Uterus (tissue), 4 donors: ENCODE results near the gene CNNM3. TPM values are rescaled to one million over a fixed set of nuclear protein-coding genes. Genes with fewer than 3 reads are reported as not detected.

Experiments
- DNase-seq, 2 donors: peaks; one replicate each; pipeline ENCODE4 v3.0.0-alpha.2; 2019 to 2020
- H3K27ac ChIP-seq, 2 donors: fragments of 200-600 bp; sonication (generic); 1 replicate in 1 of 2; 2 replicates in 1 of 2; pipeline ENCODE4 v1.5.1; 2016 to 2018
- H3K27me3 ChIP-seq, 2 donors: fragments of 200-600 bp; sonication (generic); one replicate each; pipeline ENCODE4 v1.5.1; 2018 to 2019; ENCODE audit warnings: control low read depth in 1 of 2
- H3K36me3 ChIP-seq, 2 donors: fragments of 200-600 bp; sonication (generic); one replicate each; pipeline ENCODE4 v1.5.1; 2019; ENCODE audit warnings: control low read depth in 1 of 2
- H3K4me1 ChIP-seq, 2 donors: fragments of 200-600 bp; sonication (generic); one replicate each; pipeline ENCODE4 v1.5.1; 2018 to 2019; ENCODE audit warnings: control low read depth in 1 of 2
- H3K4me3 ChIP-seq, 2 donors: fragments of 200-600 bp; sonication (generic); 1 replicate in 1 of 2; 2 replicates in 1 of 2; pipeline ENCODE4 v1.5.1; 2018 to 2019; ENCODE audit warnings: mild to moderate bottlenecking in 1 of 2
- H3K9me3 ChIP-seq, 2 donors: fragments of 200-600 bp; sonication (generic); one replicate each; pipeline ENCODE4 v1.5.1; 2019; ENCODE audit warnings: control low read depth in 1 of 2
- CTCF ChIP-seq, 4 experiments: fragments of 200-600 bp in 2 of 4; fragments of 450-650 bp in 2 of 4; sonication (generic) in 2 of 4; IDR thresholded peaks; one replicate each; pipeline ENCODE4 v1.5.1; 2016 to 2019; ENCODE audit warnings: antibody characterized with exemption in 4 of 4, mild to moderate bottlenecking in 2 of 4, moderate library complexity in 1 of 4
- POLR2A ChIP-seq, 2 donors: fragments of 450-650 bp; IDR thresholded peaks; one replicate each; pipeline ENCODE4 v1.6.1; 2016; ENCODE audit warnings: antibody characterized with exemption in 2 of 2, mild to moderate bottlenecking in 1 of 2, moderate library complexity in 1 of 2
- intact Hi-C: fragments of 100-400 bp; cut with DNase I; formaldehyde crosslinking; loops from one replicate; pipeline ENCODE4 v1.15.1; 2023; ENCODE audit warnings: low total_unique reads
- total RNA-seq, 4 donors: library from RNA; depleted of rRNA in 3 of 4; stranded (reverse); fragments of >200 nt in 3 of 4; gene quantifications; one replicate each; pipeline versions ENCODE4 v1.1.0 to v1.2.4, GENCODE V29; 2014 to 2023
- donor health status: DM: yes; HTN: yes; CAD: no.

The CNNM3 gene
- total RNA-seq, 4 donors from 2014 or later: 1.5 to 21.1 (median 11.2) TPM

DNA sequence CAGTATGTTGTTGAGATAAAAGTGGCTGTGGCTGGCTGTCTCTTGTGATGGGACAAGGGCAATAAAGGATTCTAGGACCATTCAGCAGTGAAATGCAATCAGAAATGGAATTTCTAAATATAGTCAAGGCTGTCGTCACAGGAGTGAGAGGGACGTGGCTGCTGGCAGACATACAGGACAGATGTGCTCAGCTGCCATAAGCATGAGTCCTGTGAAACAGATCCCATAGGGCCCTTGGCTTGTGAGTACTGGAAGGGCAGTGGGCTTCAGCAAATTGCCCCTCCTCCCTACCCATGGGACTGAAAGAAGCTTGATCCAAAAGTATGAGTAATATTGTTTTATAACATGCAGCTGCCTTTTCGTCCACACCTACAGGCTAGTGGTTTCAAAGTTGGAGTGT is 4.2 kb upstream of the CNNM3 start:
- H3K27me3 ChIP-seq: no peaks in the 10 kb centered on the region
- TF ChIP-seq CTCF (IDR thresholded peaks at IDR 0.05) (no peak), POLR2A (IDR thresholded peaks at IDR 0.05) (no peak)
- intact Hi-C loops: loop anchor here (10.0 kb wide), 1 partner anchor 47 kb away; the partner anchor contains the start of gene CNNM4
- peak; percentile 46 to 51 for DNase-seq
- H3K4me3 ChIP-seq: no peak overlapping the region
- H3K4me1 ChIP-seq: no peaks in the 10 kb centered on the region
- no peaks in the 10 kb centered on the region for H3K36me3 ChIP-seq
- H3K9me3 ChIP-seq: no peaks in the 10 kb centered on the region
- H3K27ac ChIP-seq: no peak overlapping the region

DNA sequence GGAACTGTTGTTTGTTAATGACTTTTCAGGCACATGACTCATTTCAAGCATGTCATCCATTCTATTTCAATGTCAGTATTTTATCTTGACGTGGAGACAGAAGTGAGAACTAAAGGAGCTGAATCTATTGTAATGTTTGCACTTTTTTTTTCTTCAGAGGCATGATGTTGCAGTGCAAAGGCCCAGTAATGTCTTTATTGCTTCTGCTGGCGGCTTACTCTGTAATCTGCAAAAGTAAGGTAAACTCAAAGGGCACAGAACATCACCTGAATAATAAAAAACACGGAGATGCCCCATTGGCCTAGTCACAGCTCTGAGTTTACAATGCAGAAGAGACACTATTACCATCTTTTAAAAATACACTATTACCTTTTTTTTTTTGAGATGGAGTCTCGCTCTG is 2.4 kb upstream of the CNNM3 start:
- Histone ChIP-seq H3K4me1 (peaks cover 0 to 16% of the 10 kb centered on the region in 2 donors), H3K4me3 (no peak overlapping the region), H3K27me3 (no peaks in the 10 kb centered on the region), H3K36me3 (no peaks in the 10 kb centered on the region), H3K9me3 (no peaks in the 10 kb centered on the region), H3K27ac (no peak overlapping the region)
- no peak for DNase-seq
- intact Hi-C loops: loop anchor here (10.0 kb wide), 1 partner anchor 49 kb away; the partner anchor contains the start of gene CNNM4
- TF ChIP-seq CTCF (IDR thresholded peaks at IDR 0.05) (no peak), POLR2A (IDR thresholded peaks at IDR 0.05) (no peak)

DNA sequence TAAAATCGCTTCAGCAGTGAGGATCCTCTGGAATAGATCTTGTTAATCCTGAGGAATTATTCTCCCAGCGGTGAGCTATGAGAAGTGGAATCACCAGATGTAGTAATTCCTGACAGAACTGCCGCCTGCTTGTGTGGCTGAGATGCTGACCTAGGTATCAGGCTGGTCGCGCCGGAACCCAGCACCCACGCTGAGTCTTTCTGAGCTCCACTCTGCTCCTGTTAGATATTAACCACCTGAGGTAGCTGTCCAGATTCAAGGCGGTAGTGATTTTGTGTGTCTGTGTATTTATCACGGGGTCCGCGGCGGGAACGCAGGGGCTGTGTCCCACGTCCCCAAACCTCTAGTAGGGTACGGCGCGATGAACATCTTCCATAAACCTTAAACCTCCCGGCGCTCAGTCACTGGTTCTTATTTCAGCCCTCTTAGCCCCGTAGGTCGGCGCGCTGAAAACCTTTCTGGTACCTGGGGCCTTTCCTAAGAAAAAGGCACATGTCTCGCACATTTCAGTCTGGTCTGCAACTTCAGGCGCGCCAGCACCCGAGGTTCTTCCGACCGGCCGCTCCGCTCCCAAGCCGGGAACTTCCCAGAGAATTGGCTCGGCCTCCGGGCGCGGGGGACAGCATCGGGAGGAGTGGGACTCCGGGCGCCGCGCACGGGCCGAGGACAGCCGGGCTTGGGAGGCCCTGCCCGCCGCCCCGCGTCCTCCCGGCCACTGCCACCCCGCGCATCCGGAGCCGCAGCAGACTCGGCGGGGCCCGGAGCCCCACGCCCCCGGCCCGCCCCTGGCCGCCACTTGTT is 542 bp upstream of the CNNM3 start:
- Histone ChIP-seq H3K36me3 (no peaks in the 10 kb centered on the region), H3K27me3 (no peaks in the 10 kb centered on the region), H3K4me3 (peak overlapping the region; percentile 59 to 93), H3K9me3 (no peaks in the 10 kb centered on the region), H3K4me1 (peaks cover 10 to 25% of the 10 kb centered on the region in 2 donors), H3K27ac (peak overlapping the region; percentile 94 to 98)
- TF ChIP-seq POLR2A (IDR thresholded peaks at IDR 0.05) (no peak), CTCF (IDR thresholded peaks at IDR 0.05) (no peak)
- intact Hi-C loops: loop anchor here (10.0 kb wide), 1 partner anchor 51 kb away; the partner anchor contains the start of gene CNNM4
- no peak for DNase-seq

GRCh38 chr2:96816836-96817702 is 1.0 kb downstream of the CNNM3 start:
- Histone ChIP-seq H3K4me3 (peak overlapping the region; percentile 59 to 93), H3K27me3 (no peaks in the 10 kb centered on the region), H3K4me1 (peaks cover 10 to 25% of the 10 kb centered on the region in 2 donors), H3K27ac (peak overlapping the region; percentile 27 to 94), H3K9me3 (no peaks in the 10 kb centered on the region), H3K36me3 (no peaks in the 10 kb centered on the region)
- intact Hi-C loops: loop anchor here (10.0 kb wide), 1 partner anchor 52 kb away; the partner anchor contains the start of gene CNNM4
- TF ChIP-seq POLR2A (IDR thresholded peaks at IDR 0.05) (no peak), CTCF (IDR thresholded peaks at IDR 0.05) (no peak)
- DNase-seq: no peak
